NCI-H2107 treated with DMSO at 0.1 percent for 48 hours (cell line): ENCODE results near the gene STX16.

Experiments used
- DNase-seq: peaks from one replicate; lab custom pipeline; 2025; ENCODE audit not compliant: unreplicated experiment; lab: John Stamatoyannopoulos, UW

Gene STX16

GRCh38 chr20:58708246-58708931 lies 57.3 kb downstream of the STX16 start:
- no peak for DNase-seq

GRCh38 chr20:58709013-58709702 lies 58.1 kb downstream of the STX16 start:
- DNase-seq = no peak

GRCh38 chr20:58709703-58710039 lies 58.6 kb downstream of the STX16 start:
- DNase-seq = no peak

- no peak for DNase-seq
These were observed 59.6 kb downstream of the STX16 start for GRCh38 chr20:58710481-58711265.

GRCh38 chr20:58711266-58712051 lies 60.4 kb downstream of the STX16 start:
- no peak for DNase-seq

- DNase-seq = no peak
These were observed 61.2 kb downstream of the STX16 start for GRCh38 chr20:58712151-58712791.

GRCh38 chr20:58712806-58713731 lies 62.0 kb downstream of the STX16 start:
- DNase-seq = no peak

GRCh38 chr20:58713801-58714339 lies 62.8 kb downstream of the STX16 start:
- DNase-seq = no peak

- no peak for DNase-seq
These were observed 63.3 kb downstream of the STX16 start for GRCh38 chr20:58714340-58714922.

- no peak for DNase-seq
These were observed 63.9 kb downstream of the STX16 start for GRCh38 chr20:58714923-58715351.

GRCh38 chr20:58715391-58715800 lies 64.3 kb downstream of the STX16 start:
- DNase-seq = no peak

GRCh38 chr20:58715801-58716475 lies 64.9 kb downstream of the STX16 start:
- no peak for DNase-seq

GRCh38 chr20:58716476-58717277 lies 65.6 kb downstream of the STX16 start:
- no peak for DNase-seq

GRCh38 chr20:58717278-58718091 lies 66.4 kb downstream of the STX16 start:
- DNase-seq = no peak

- no peak for DNase-seq
These were observed 67.1 kb downstream of the STX16 start for GRCh38 chr20:58718121-58718563.

- DNase-seq = no peak
These were observed 67.6 kb downstream of the STX16 start for GRCh38 chr20:58718729-58719128.

GRCh38 chr20:58719258-58719657 lies 68.2 kb downstream of the STX16 start:
- no peak for DNase-seq
